A549 (cell line): ENCODE results near the gene MSI2. TPM values are rescaled to one million over a fixed set of nuclear protein-coding genes. Genes with fewer than 3 reads are reported as not detected.

Experiments used
- ATAC-seq, 2 experiments: fragments of 200-7000 bp in 1 of 2; fragments of >200 bp in 1 of 2; cut with Nextera tagmentation in 1 of 2; cut with Tn5 transposase in 1 of 2; 3 replicates each; pipeline versions ENCODE4 v1.8.0 to v1.9.1; 2018 to 2020; ENCODE audit warnings: mild to moderate bottlenecking in 1 of 2, moderate library complexity in 1 of 2
- CTCF ChIA-PET: fragments of 300-600 bp; sonication (Branson Sonifier 250); formaldehyde crosslinking; extraction: SDS; loops from one replicate; lab custom pipeline; 2021; ENCODE audit warnings: antibody characterized with exemption, inconsistent platforms; lab: Yijun Ruan, JAX
- POLR2A ChIA-PET: fragments of 350-600 bp; formaldehyde crosslinking; extraction: SDS; loops from one replicate; lab custom pipeline; 2021; ENCODE audit warnings: antibody characterized with exemption, inconsistent platforms; lab: Yijun Ruan, JAX
- DNase-seq, 2 experiments: peaks; one replicate each; pipeline versions ENCODE4 v3.0.0 to v3.0.0-alpha.2; 2011 to 2016; ENCODE audit warnings: low read depth in 1 of 2, low spot score in 1 of 2
- FAIRE-seq: peaks from 2 replicates; lab custom pipeline; 2011; peaks lifted over from hg19 to GRCh38; lab: Jason Lieb, UNC
- H3K27ac ChIP-seq, 2 experiments: fragments of >200 bp; sonication (Bioruptor Twin); formaldehyde crosslinking; 3 replicates each; pipeline ENCODE4 v1.5.1; 2016 to 2017
- H3K4me1 ChIP-seq: fragments of >200 bp; sonication (Bioruptor Twin); formaldehyde crosslinking; 3 replicates; pipeline ENCODE4 v1.6.1; 2016
- H3K4me2 ChIP-seq: fragments of >200 bp; sonication (Bioruptor Twin); formaldehyde crosslinking; 3 replicates; pipeline ENCODE4 v1.6.1; 2016
- H3K4me3 ChIP-seq: fragments of >200 bp; sonication (Bioruptor Twin); formaldehyde crosslinking; 3 replicates; pipeline ENCODE4 v1.5.1; 2016
- H3K9me3 ChIP-seq: fragments of >200 bp; sonication (Bioruptor Twin); formaldehyde crosslinking; 3 replicates; pipeline ENCODE4 v1.6.1; 2016
- BCL3 ChIP-seq: fragments of >200 bp; sonication (Bioruptor Twin); formaldehyde crosslinking; IDR thresholded peaks from 3 replicates; pipeline ENCODE4 v1.6.1; 2016
- BHLHE40 ChIP-seq: IDR thresholded peaks from 2 replicates; pipeline ENCODE4 v1.6.1; 2012; ENCODE audit warnings: low read depth, low read length, inconsistent platforms
- CBX8 ChIP-seq: fragments of 200-600 bp; sonication (generic); IDR thresholded peaks from 2 replicates; pipeline ENCODE4 v1.6.1; 2016
- EHF ChIP-seq: fragments of 250-450 bp; sonication (Bioruptor Pico); IDR thresholded peaks from 2 replicates; pipeline ENCODE4 v1.5.0; 2020; ENCODE audit warnings: mild to moderate bottlenecking
- ELK1 ChIP-seq: fragments of 150-350 bp; IDR thresholded peaks from 2 replicates; pipeline ENCODE4 v1.6.1; 2014; ENCODE audit warnings: low read depth, mild to moderate bottlenecking, low read length
- EP300 ChIP-seq, 2 experiments: fragments of >200 bp; sonication (Bioruptor Twin); formaldehyde crosslinking; IDR thresholded peaks; 2 replicates in 1 of 2; 3 replicates in 1 of 2; pipeline ENCODE4 v1.6.1; 2016 to 2017
- GATA3 ChIP-seq: IDR thresholded peaks from 2 replicates; pipeline ENCODE4 v1.6.1; 2012; ENCODE audit warnings: borderline replicate concordance
- HDAC2 ChIP-seq: fragments of 200-600 bp; sonication (generic); IDR thresholded peaks from 2 replicates; pipeline ENCODE4 v1.6.1; 2016
- HES2 ChIP-seq: fragments of >200 bp; sonication (Bioruptor Twin); formaldehyde crosslinking; IDR thresholded peaks from 2 replicates; pipeline ENCODE4 v1.6.1; 2016
- HEYL ChIP-seq: fragments of 250-450 bp; sonication (Bioruptor Pico); IDR thresholded peaks from 2 replicates; pipeline ENCODE4 v1.8.0; 2021; ENCODE audit warnings: mild to moderate bottlenecking, moderate library complexity
- JUN ChIP-seq, 2 experiments: fragments of >200 bp; sonication (Bioruptor Twin); formaldehyde crosslinking; IDR thresholded peaks; 2 replicates in 1 of 2; 3 replicates in 1 of 2; pipeline ENCODE4 v1.6.1; 2016 to 2017
- JUNB ChIP-seq: fragments of >200 bp; sonication (Bioruptor Twin); formaldehyde crosslinking; IDR thresholded peaks from 2 replicates; pipeline ENCODE4 v1.6.1; 2016
- KDM5A ChIP-seq: fragments of 200-600 bp; sonication (generic); IDR thresholded peaks from 2 replicates; pipeline ENCODE4 v1.6.1; 2016; ENCODE audit warnings: antibody characterized with exemption, mild to moderate bottlenecking
- MYC ChIP-seq: IDR thresholded peaks from 2 replicates; pipeline ENCODE4 v1.6.1; 2012; ENCODE audit warnings: mild to moderate bottlenecking, inconsistent platforms, low read length, improper control_type of control experiment, borderline replicate concordance
- PHF8 ChIP-seq: fragments of 200-600 bp; sonication (generic); IDR thresholded peaks from 2 replicates; pipeline ENCODE4 v1.6.1; 2016; ENCODE audit warnings: low read depth, mild to moderate bottlenecking, antibody characterized with exemption, moderate library complexity, borderline replicate concordance
- RAD21 ChIP-seq, 2 experiments: fragments of >200 bp in 1 of 2; sonication (Bioruptor Twin) in 1 of 2; formaldehyde crosslinking in 1 of 2; IDR thresholded peaks in 1 of 2; conservative IDR thresholded peaks in 1 of 2; 2 replicates in 1 of 2; 3 replicates in 1 of 2; pipeline ENCODE4 v1.6.1; 2012 to 2018; ENCODE audit warnings: inconsistent platforms in 1 of 2
- SMC3 ChIP-seq: fragments of >200 bp; sonication (Bioruptor Twin); formaldehyde crosslinking; IDR thresholded peaks from 3 replicates; pipeline ENCODE4 v1.6.1; 2018; ENCODE audit warnings: inconsistent platforms
- TFCP2L1 ChIP-seq: fragments of 250-450 bp; sonication (Bioruptor Pico); IDR thresholded peaks from 2 replicates; pipeline ENCODE4 v1.5.0; 2021; ENCODE audit warnings: mild to moderate bottlenecking
- WGBS: methylation state at CpG from one replicate; pipeline ENCODE4 v1.1.6; 2017; ENCODE audit errors: missing lambda C conversion rate; 5-methylcytosine and 5-hydroxymethylcytosine counted together
- polyA plus RNA-seq, 4 experiments: library from polyadenylated mRNA; depleted of rRNA in 3 of 4; stranded (reverse); fragments of >200 nt; fragmentation: RNase III in 1 of 4; extraction: RNeasy Plus Mini Kit Qiagen cat#74134 plus additional on column Dnase treatment in 1 of 4; gene quantifications; 2 replicates in 3 of 4; 3 replicates in 1 of 4; pipeline ENCODE4 v1.2.3, GENCODE V29; 2011 to 2017
- TF ChIP-seq, protein P1 (sequence below): fragments of 200-600 bp; sonication (generic); IDR thresholded peaks from 2 replicates; pipeline ENCODE4 v1.6.1; 2016; ENCODE audit warnings: antibody characterized with exemption, mild to moderate bottlenecking, moderate library complexity
- TF ChIP-seq, protein P2 (sequence below): IDR thresholded peaks from 2 replicates; pipeline ENCODE4 v1.6.1; 2012; ENCODE audit warnings: low read depth, borderline replicate concordance
- TF ChIP-seq, protein P3 (sequence below): IDR thresholded peaks from 2 replicates; pipeline ENCODE4 v1.6.1; 2012

The MSI2 gene
- polyA plus RNA-seq, 2 of the 4 experiments (the other 2 are of a cell fraction): 43.6 to 44.4 TPM

GRCh38 chr17:57444682-57445450 lies 188.5 kb downstream of the MSI2 start (continued):
- TF ChIP-seq, protein P1, sequence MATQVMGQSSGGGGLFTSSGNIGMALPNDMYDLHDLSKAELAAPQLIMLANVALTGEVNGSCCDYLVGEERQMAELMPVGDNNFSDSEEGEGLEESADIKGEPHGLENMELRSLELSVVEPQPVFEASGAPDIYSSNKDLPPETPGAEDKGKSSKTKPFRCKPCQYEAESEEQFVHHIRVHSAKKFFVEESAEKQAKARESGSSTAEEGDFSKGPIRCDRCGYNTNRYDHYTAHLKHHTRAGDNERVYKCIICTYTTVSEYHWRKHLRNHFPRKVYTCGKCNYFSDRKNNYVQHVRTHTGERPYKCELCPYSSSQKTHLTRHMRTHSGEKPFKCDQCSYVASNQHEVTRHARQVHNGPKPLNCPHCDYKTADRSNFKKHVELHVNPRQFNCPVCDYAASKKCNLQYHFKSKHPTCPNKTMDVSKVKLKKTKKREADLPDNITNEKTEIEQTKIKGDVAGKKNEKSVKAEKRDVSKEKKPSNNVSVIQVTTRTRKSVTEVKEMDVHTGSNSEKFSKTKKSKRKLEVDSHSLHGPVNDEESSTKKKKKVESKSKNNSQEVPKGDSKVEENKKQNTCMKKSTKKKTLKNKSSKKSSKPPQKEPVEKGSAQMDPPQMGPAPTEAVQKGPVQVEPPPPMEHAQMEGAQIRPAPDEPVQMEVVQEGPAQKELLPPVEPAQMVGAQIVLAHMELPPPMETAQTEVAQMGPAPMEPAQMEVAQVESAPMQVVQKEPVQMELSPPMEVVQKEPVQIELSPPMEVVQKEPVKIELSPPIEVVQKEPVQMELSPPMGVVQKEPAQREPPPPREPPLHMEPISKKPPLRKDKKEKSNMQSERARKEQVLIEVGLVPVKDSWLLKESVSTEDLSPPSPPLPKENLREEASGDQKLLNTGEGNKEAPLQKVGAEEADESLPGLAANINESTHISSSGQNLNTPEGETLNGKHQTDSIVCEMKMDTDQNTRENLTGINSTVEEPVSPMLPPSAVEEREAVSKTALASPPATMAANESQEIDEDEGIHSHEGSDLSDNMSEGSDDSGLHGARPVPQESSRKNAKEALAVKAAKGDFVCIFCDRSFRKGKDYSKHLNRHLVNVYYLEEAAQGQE: no peak
- TF ChIP-seq BHLHE40 (no peak), EHF (CRISPR knock-in tag) (no peak)
- TF ChIP-seq, protein P2, sequence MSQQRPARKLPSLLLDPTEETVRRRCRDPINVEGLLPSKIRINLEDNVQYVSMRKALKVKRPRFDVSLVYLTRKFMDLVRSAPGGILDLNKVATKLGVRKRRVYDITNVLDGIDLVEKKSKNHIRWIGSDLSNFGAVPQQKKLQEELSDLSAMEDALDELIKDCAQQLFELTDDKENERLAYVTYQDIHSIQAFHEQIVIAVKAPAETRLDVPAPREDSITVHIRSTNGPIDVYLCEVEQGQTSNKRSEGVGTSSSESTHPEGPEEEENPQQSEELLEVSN: peak; percentile 57; the same call in 1 of the 2 replicates

GRCh38 chr17:57445772-57446472 lies 189.6 kb downstream of the MSI2 start:
- POLR2A ChIA-PET: no interaction called here
- H3K4me3 ChIP-seq: no peak overlapping the region
- H3K4me2 ChIP-seq: peak overlapping the region; percentile 55
- no peaks in the 10 kb centered on the region for H3K9me3 ChIP-seq
- H3K27ac ChIP-seq: peak overlapping the region; percentile 82 to 85
- DNase-seq: no peak
- FAIRE-seq: no peak
- H3K4me1 ChIP-seq: peaks cover 55% of the 10 kb centered on the region
- 88% methylated on average over 17 of the region's 17 CpGs for whole genome bisulfite sequencing
- CTCF ChIA-PET: interaction anchor here (1.1 to 2.5 kb wide), 4 partner anchors 10 to 388 kb away, joined by 3 to 17 read pairs (median 4); no protein-coding TSS in a partner anchor
- ATAC-seq: no peak
- TF ChIP-seq EP300 (IDR thresholded peaks at IDR 0.05): no peak
- no peak for TF ChIP-seq PHF8
- no peak for TF ChIP-seq ELK1
- no peak for TF ChIP-seq JUNB
- no peak for TF ChIP-seq EHF (CRISPR knock-in tag)
- no peak for TF ChIP-seq HEYL
- TF ChIP-seq HES2: no peak
- TF ChIP-seq CBX8: no peak
- TF ChIP-seq RAD21 (conservative IDR thresholded peaks at IDR 0.05 in 1 of 2, IDR thresholded peaks at IDR 0.05 in 1 of 2): no peak
- TF ChIP-seq HDAC2: no peak
- TF ChIP-seq, protein P3, sequence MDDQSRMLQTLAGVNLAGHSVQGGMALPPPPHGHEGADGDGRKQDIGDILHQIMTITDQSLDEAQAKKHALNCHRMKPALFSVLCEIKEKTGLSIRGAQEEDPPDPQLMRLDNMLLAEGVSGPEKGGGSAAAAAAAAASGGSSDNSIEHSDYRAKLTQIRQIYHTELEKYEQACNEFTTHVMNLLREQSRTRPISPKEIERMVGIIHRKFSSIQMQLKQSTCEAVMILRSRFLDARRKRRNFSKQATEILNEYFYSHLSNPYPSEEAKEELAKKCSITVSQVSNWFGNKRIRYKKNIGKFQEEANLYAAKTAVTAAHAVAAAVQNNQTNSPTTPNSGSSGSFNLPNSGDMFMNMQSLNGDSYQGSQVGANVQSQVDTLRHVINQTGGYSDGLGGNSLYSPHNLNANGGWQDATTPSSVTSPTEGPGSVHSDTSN: no peak
- TF ChIP-seq MYC: no peak
- no peak for TF ChIP-seq BCL3
- no peak for TF ChIP-seq SMC3
- no peak for TF ChIP-seq KDM5A
- TF ChIP-seq JUN (IDR thresholded peaks at IDR 0.05): no peak
- TF ChIP-seq, protein P1: no peak
- no peak for TF ChIP-seq TFCP2L1
- no peak for TF ChIP-seq BHLHE40
- no peak for TF ChIP-seq GATA3
